Renal cortical epithelial cell (primary cell): ENCODE data around the gene PEX11A. TPM values are rescaled to one million over a fixed set of nuclear protein-coding genes. Genes with fewer than 3 reads are reported as not detected.

Source experiments
- total RNA-seq: library from RNA; depleted of rRNA; stranded (reverse); fragments of >200 nt; gene quantifications from 2 replicates; pipeline ENCODE4 v1.2.3, GENCODE V29; 2014

Gene PEX11A
- total RNA-seq, 1 donor from 2014 or later, result 11.6 TPM

Other genes with a start within 250 kb of the PEX11A start
- 0.10 and 1.6 TPM in 2 replicates for gene RHCG, start 194.2 kb downstream of the PEX11A start, total RNA-seq
- 0.65 and 1.9 TPM in 2 replicates for gene TICRR, start 115.3 kb downstream of the PEX11A start, total RNA-seq
- 1.4 and 4.1 TPM in 2 replicates for gene KIF7, start 35.3 kb downstream of the PEX11A start, total RNA-seq
- 0.15 TPM in 1 of 2 replicates, not detected in the other for gene PLIN1, start 11.4 kb downstream of the PEX11A start, total RNA-seq
- 0.69 and 1.2 TPM in 2 replicates for gene WDR93, start 57 bp upstream of the PEX11A start, total RNA-seq
- 0.45 and 0.69 TPM in 2 replicates for gene MESP1, start 60.5 kb upstream of the PEX11A start, total RNA-seq
- gene MESP2, start 85.6 kb upstream of the PEX11A start, total RNA-seq, result not detected in 2 replicates
- 34.7 and 80.6 TPM in 2 replicates for gene ANPEP, start 124.1 kb upstream of the PEX11A start, total RNA-seq
- 64.9 and 74.4 TPM in 2 replicates for gene AP3S2, start 203.2 kb upstream of the PEX11A start, total RNA-seq
- 4.7 and 7.5 TPM in 2 replicates for gene ARPIN, start 222.2 kb upstream of the PEX11A start, total RNA-seq